HL-60 (cell line): ENCODE data around the gene TRAM2.

Experiments used
- CTCF ChIP-seq: IDR thresholded peaks from one replicate; pipeline ENCODE4 v1.5.1; 2011; ENCODE audit warnings: low read length, control low read depth, inconsistent platforms; ENCODE audit not compliant: insufficient read depth
- POLR2AphosphoS5 ChIP-seq: IDR thresholded peaks from 2 replicates; pipeline ENCODE4 v1.6.1; 2012; ENCODE audit warnings: low read depth

- TF ChIP-seq POLR2AphosphoS5 (no peak), CTCF (no peak)
Measured at GRCh38 chr6:52489881-52490280, 87.0 kb downstream of the TRAM2 start.
